ENCODE results near the gene ZRANB1.

ZRANB1 gene

DNA sequence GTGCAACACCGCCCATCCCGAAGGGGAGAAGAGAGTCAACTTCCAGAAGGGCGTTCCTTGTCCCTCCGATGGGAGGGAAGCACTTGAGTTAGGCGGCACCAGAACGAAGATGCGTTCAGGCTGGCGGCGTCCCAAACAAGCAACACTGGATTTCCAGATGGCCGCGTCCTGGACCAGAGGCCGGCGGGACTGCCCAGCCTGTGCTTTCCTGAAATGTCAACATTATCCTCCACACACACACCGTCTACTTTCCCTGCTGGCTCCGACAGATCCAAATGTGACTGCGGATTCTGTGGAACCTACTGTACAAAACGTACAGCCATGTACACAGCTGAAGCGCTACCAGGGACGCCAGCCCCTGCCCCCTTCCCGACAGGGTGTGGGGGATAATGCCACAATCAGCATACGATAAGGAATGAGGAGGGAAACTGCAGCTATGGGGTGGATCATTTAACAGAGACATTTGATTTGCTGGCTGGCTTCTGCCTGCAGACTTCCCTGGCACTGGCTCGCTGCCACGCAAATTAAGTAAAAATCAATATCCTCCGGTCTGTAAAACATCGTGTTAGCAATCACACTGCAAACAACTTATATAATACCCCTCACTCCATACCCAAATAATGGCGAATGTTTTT is 82.1 kb downstream of the ZRANB1 start:
- DNase-seq: peak; percentile 64

DNA sequence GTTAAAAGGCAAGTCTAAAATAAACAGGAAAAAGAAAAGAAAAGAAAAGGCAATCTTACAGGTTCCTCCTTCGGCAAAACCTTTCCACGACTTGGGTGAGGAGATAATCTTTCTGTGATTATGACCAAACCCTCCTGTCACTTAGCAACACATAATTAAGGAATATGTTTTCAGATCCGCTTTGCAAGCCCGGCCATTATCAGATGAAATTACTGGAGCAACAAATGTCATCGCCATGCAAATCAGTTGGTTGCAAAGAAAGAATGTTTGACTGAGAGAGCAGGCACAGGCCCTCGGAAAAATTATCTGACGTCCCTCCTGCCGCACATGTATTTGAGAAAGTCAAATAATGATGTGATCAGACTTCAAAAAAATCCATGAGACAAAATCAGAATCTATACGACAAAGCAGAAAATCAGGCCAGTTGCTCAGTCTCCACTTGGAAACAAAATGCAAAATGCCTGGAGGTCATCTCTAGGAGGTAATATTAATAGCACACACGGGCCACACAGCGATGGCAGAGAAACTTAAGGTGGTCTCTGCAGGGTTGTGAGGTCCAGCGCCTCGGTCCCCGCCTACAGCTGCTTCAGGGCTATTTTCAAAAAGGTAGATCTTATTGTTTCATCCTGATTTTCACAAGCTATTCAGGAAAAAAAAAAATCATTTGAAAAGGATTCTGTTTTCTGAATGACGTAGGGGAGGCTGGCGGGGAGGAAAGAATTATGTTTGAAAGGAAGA is 82.7 kb downstream of the ZRANB1 start:
- DNase-seq: no peak

DNA sequence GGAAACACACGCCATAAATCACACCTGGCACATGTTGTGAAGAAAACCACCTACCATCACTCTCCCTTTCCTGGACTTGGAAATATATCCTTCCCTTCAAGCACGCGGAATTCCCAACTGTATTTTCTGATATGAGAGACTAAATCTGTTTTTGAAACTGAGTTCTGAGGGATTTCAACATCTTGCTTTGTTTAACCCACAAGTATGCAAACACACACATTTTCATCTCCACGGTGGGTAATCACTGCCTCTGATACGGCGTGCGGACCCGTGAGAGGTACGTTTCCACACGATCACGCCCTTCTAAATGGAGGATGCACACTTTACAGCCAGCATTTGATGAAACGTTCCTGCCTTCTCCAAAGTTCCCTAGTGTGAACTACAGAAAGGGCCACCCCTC is 83.4 kb downstream of the ZRANB1 start:
- no peak for DNase-seq

DNA sequence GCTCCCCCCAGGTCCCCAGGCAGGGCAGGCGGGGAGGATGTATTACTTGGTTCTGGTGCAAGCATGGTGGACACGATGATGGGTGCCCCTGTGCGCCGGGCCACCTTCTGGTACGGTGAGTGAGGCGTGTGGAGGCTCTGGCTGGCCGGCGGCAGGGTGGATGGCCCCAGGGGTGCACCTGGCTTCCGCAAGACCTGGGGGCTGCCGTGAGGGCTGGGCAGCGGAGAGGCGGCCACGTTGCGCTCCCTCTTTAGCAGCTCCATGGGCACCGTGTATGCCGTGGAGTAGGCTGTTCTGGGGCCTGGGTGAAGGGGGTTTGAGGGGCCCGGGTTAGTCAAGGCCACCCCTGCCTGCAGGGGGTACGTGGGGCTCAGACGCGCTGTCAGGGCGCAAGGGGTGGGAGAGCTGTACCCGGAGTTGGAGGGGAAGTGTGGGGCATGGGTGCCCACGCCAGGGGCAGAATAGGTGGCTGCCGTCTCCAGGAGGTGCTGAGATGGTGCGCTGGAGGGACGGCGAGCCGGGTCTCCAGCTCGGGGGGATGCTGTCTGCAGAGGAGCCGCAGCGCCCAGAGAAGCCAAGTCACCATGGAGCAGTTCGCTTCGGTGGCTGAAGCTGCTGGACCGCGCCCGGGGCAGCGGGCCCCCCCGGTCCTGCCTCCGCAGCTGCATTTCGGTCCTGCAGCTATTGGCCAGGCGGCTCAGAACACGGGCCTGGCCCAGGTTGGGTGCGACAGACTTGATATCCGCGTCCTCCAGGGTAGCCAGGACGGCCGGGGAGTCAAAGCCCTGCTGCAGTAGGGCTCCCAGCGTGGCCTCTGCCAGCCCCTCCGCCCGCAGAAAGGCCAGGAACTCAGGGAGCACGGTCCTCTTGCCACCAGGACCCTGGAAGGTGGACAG is 84.4 kb downstream of the ZRANB1 start:
- DNase-seq: no peak

DNA sequence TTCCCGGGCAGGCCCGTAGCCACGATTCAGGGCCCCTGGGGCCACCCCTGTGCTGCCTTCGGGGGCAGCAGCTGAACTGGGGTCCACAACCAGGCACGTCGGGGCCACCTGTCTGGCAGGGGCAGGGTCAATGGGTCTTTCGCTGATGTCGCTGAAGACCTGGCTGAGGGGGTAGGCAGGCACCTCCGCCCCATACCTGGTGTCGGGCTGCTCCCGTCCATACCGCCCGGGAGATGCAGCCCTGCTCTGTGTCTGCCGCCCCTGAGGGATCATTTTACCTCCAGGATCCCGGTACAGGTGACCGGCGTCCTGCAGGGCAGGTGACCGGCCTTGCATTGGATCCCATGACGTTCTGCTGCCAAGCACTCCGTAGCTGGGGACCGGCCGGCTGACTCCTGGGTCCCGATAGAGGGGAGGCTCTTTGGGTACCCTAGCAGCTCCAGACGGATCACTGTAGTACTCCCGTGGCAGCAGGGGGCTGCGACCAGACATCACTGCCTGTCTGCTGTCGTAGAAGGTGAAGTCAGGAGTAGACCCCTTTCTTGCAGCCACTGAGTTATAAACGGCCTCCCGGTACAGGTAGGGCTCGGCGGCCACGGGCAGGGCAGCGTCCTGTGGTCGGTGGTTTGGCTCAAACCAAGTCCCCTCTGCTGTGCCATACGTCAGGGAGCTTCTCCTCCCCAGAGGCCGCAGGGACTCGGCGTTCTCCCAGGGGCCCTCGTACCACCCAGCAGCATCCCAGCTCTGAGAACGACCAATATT is 85.2 kb downstream of the ZRANB1 start:
- no peak for DNase-seq

DNA sequence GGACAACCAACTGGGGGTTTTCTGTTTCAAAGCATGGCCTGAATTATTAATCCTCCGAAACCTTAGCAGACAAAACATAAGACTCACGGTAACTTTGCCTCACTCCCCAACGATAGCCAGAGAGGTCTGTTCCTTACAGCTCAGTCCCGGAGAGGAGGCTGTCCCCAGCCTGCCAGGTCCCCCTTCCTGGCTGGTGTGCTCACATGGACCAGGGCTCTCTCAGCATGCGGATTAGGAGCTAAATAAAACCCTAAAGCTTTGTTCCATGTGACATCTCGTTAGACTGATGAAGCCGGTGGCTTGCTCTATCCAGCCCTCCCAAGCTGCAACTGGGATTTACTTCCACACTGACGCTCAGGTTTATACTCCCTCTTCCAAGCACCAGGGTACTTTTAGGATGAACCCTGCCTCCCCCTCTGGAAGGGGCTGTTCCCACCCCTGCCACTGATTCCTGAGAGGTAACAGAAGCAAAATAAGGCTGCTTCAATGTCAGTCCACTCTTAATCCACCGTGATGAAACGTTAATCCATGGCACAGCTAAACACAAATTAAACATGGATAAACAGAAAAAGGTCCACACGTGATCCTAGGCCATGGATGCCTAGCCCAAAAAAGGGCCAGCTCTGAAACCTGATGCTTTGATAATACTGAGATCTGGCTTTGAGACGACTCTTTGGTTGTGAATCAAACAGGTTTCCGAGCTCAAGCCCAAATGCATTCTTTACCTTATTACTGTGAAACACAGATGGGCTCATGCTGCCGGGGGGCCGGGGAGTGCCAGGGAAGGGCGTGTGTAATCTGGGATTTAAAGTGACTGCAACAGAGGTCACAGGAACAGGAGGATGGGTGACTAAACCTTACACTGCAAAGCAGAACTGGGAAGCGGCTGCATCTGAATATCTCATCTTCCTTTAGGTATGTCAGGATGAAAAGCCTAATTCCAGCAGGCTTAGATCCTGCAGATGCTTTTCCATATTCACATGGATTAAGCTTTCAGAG is 86.2 kb downstream of the ZRANB1 start:
- DNase-seq: no peak

DNA sequence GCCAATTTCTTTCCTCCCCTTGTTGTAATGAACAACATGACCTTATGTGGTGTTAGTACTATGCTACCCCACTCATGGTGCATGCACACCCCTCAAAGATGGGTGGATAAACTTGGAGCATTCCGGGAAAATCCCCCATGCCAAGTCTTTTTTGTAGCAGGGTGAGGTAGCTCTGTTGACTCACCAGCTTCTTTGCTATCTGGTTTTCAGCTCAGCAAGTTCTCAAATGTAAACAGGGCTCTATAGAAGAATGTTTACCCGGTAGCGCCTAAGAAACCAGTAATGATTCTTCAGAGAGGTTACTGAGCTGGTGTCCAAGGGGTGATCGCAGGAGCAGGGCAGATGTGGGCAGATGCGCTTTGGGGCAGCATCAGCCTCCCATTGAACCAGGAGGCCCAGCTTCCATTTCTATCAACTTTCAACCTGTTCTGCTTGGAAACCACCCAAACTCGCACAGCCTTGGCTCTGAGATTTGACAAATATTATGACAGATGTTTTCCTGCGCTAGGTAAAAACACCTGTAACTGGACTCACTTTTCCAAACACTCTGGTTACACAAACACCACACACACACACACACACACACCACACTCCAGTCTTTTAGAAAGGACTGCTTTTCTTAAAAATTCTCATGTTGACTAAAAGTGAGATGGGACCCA is 87.8 kb downstream of the ZRANB1 start:
- no peak for DNase-seq

DNA sequence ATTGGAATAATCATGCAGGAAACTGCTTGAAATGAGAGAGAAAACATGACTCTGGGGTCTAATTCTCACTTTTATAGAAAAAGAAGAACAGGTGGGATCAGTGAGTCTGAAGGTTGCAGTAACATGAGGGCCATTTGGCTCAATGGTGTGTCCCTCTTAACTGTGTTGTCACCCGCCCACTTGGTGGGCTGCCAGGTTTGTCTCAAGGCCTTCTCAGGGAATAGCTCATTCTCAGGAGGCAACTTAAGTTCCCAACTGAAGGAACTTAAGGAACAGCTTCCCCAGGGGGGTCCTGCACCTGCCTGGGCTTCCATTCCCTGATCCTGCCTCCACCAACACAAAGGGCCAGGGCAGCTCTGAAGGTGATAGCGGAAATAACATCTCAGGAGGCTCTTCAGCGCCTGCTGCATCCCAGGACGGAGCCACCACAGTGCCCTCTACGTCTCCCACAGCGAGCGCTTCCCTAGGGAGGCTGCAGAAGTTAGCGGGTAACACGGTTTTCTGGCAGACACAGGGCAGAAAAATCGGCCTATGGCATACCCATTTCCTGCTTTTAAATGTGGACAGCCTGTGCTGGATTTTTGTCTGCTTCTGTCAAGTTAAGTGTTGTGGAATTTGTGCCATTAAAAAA is 88.8 kb downstream of the ZRANB1 start:
- DNase-seq: no peak

DNA sequence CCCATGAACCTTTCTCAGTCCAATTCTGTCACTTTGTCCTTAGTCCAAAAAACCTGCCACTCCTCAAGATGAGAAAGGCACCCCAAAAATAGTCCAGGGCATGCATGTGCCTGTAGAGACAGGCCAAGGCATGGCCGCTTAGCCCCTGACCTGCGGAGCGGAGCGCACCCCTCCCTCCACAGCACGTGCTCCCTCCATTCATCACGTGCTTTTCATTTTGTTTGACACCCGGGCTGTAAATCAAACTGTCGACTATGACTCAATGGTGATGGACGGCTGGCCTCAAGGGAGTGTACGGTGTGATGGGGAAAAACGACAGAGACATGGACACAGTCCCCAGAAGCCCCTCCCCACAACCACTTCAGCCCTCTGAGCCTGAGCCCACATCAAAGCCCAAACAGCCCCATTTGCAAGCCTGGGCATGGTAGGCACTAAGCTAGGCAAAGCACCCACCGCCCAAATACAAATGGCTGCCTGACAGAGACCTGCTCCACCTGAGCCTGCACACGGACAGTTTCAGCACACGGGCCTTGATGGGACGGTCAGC is 90.6 kb downstream of the ZRANB1 start:
- no peak for DNase-seq

DNA sequence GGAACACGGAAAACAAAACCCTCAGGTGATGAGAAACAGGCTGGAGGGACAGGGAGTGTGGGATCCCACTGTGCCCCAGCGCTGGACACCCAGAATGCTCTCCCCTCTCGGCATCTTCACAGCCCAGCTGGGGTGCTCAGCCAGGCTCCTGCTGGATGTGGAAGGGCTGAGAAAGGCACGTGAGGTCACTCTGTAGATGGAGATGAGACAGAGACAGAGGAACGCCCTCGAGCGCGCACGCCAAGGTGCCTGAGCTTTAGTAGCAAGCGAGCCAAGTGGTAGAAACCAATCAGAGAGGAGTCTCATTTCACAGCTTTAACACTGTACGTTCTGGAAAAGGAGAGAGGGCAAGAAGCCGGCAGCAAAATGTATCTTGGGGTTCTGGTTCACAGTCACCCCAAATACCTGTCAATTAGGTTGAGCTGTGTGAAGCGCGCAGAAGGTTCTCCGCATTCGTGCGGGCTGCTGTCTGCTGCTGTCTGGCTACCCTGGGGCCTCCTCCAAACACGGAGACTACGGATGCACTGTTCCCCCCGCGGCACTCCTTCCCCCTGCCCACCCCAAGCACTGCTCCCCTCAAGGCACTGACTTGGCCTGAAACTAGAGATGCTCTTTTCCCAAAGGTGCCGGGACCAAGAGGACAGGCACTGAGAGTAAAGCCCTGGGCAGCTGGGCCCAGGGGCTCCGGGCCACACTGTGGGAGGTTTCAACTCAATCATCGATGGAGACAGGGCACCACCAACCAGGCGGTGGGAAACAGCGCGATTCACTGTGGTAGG is 91.4 kb downstream of the ZRANB1 start:
- no peak for DNase-seq

DNA sequence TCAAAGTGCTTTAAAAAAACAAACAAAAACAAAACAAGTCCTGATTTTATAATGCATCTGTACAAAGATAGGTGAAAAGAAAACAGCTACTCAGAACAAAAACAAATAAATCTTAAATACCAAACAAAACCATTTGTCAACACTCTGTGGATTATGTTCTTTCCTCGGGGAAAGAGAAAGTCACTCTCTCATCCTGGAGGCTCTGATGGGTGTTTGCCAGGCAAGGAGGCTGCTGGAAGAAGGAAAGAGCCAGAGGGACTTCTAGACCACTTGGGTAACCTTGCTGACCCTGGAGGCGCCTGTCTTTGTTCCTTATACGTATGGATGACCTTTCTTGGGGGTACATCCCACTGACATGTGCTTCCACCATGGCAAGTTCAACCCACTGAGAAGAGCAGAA is 92.8 kb downstream of the ZRANB1 start:
- no peak for DNase-seq

DNA sequence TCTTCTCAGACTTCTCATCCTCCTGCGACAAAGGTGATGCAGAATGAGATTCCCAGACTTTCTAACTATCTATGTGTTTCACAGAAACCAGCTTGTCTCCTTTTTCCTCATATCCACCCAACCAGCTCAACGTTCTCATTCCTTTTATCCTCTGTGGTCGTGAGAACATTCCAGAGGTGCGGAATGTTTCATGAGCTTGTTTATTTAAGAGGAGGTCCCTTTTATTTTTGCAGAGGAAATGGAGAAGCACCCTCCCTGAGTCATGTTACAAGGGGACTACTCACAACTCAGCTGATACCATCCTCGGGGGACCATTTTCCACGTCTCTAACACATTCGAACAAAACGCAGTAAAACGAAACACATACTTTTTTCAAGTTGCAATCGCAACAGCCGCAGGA is 93.2 kb downstream of the ZRANB1 start:
- no peak for DNase-seq

DNA sequence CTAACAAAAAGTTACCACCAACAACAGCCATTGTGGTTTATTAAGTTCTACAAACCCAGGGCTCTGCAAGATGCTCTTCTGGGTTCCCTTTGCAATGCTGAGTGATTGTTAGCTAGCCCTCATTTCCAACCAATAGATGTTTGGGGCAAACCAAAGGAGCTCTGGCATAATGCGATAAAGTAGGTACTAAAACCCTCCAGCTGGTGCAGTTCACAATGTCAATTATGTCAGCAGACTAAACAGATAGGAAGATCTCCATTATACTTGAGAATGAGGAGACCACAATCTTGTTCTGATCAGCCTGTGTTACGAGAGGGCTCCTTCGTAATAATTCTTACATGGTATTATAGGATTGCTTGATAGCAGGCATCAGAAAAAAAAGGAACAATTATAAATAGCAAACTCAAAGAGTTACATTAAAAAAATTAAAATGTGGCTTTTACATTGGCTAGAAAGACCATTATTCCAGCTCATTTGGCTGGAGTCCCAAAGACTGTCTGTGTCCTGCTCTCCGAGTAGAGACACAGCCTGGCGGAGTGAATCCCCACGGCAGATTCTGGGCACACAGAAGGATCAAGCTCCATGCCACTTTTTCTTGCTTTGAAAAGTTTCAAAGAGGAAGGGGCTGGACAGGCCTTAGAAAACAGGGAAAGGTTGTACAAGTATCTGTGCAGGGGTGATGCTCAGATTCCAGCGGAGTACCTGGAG is 93.8 kb downstream of the ZRANB1 start:
- no peak for DNase-seq

DNA sequence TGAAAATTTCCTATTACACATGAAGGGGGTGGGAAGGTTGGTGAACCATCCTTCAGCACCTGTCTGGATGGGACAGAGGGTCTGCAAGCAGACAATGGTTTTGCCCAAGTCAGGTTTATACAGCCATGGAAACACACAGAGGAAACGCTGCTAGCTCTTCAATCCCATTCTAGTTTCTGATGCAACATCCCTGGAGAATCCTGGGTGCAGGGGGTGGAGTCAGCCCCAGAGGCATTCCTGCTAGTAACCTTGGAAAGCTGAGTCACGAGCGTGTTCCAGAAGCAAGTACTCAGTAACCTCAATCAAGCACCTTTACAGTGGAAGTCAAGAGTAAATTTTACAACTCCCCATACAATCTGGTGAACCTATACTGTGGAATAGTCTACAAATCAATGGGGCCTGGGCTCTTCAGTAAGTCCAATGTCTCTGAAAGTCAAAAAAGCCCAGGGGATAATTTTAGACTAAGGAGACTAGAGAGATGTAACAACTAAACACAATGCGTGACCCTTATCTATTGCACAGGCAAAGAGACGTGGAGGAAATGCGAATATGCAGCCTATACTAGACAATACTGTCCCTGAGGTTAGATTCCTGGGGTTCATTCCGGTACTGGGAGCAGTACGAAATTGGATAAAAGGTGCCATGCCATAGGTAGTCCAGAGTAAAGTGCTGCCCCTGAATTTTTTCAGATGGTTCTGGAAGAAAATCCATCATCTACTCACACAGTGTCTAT is 95.4 kb downstream of the ZRANB1 start:
- peak; percentile 45 for DNase-seq
